Loucy (cell line): ENCODE data around the gene FAM131B.

Source experiments
- H2AFZ ChIP-seq: fragments of 200-600 bp; sonication (generic); 2 replicates; pipeline ENCODE4 v1.6.0; 2016; ENCODE audit warnings: antibody characterized with exemption, mild to moderate bottlenecking, low read length, moderate library complexity
- H3F3A ChIP-seq: fragments of 200-600 bp; 2 replicates; pipeline ENCODE4 v1.6.0; 2016; ENCODE audit warnings: antibody characterized with exemption, low read depth, mild to moderate bottlenecking
- H3K27me3 ChIP-seq: fragments of 200-600 bp; sonication (generic); 2 replicates; pipeline ENCODE4 v1.6.1; 2014; ENCODE audit warnings: low read length, mild to moderate bottlenecking; ENCODE audit not compliant: insufficient read depth, poor library complexity, severe bottlenecking
- H3K36me3 ChIP-seq: fragments of 200-600 bp; sonication (generic); 2 replicates; pipeline ENCODE4 v1.6.1; 2016; ENCODE audit warnings: low read length; ENCODE audit not compliant: insufficient read depth
- H3K4me1 ChIP-seq: fragments of 200-600 bp; sonication (generic); 2 replicates; pipeline ENCODE4 v1.5.1; 2014; ENCODE audit warnings: low read length, mild to moderate bottlenecking; ENCODE audit not compliant: insufficient read depth, poor library complexity, severe bottlenecking
- H3K4me2 ChIP-seq: fragments of 200-600 bp; sonication (generic); 2 replicates; pipeline ENCODE4 v1.6.0; 2014; ENCODE audit warnings: antibody characterized with exemption, low read length, low read depth, mild to moderate bottlenecking; ENCODE audit not compliant: poor library complexity, severe bottlenecking
- H3K4me3 ChIP-seq: fragments of 200-600 bp; sonication (generic); 2 replicates; pipeline ENCODE4 v1.5.1; 2014; ENCODE audit warnings: low read length, mild to moderate bottlenecking, mixed read lengths; ENCODE audit not compliant: poor library complexity, severe bottlenecking
- H3K79me2 ChIP-seq: fragments of 200-600 bp; sonication (generic); 2 replicates; pipeline ENCODE4 v1.6.1; 2014; ENCODE audit warnings: low read length; ENCODE audit not compliant: insufficient read depth
- H3K9ac ChIP-seq: fragments of 200-600 bp; sonication (generic); 2 replicates; pipeline ENCODE4 v1.6.0; 2014; ENCODE audit warnings: mild to moderate bottlenecking, low read depth, low read length, moderate library complexity; ENCODE audit not compliant: poor library complexity, severe bottlenecking
- H3K9me2 ChIP-seq: fragments of 200-600 bp; sonication (generic); replicated peaks from 2 replicates; pipeline ENCODE4 v1.6.1; 2016; ENCODE audit warnings: low read depth, low read length, mixed read lengths
- H3K9me3 ChIP-seq: fragments of 200-600 bp; sonication (generic); 2 replicates; pipeline ENCODE4 v1.6.1; 2014; ENCODE audit warnings: mild to moderate bottlenecking, antibody characterized with exemption, low read length, low read depth; ENCODE audit not compliant: insufficient read depth
- H4K20me1 ChIP-seq: fragments of 200-600 bp; sonication (generic); 2 replicates; pipeline ENCODE4 v1.6.0; 2014; ENCODE audit warnings: antibody characterized with exemption, low read length, mild to moderate bottlenecking; ENCODE audit not compliant: insufficient read depth, poor library complexity, severe bottlenecking
- EZH2phosphoT487 ChIP-seq: fragments of 200-600 bp; IDR thresholded peaks from 2 replicates; pipeline ENCODE4 v1.6.1; 2018; ENCODE audit warnings: antibody characterized with exemption, mild to moderate bottlenecking, moderate library complexity, borderline replicate concordance
- TF ChIP-seq, protein P1 (sequence below): fragments of 200-600 bp; sonication (generic); conservative IDR thresholded peaks from 2 replicates; pipeline ENCODE4 v1.5.1; 2014; ENCODE audit warnings: mild to moderate bottlenecking, antibody characterized with exemption, low read length

FAM131B gene

GRCh38 chr7:143343596-143343995 lies 18.9 kb downstream of the FAM131B start:
- Histone ChIP-seq H3K9me3 (no peaks in the 10 kb centered on the region), H3F3A (no peaks in the 10 kb centered on the region), H3K27me3 (no peaks in the 10 kb centered on the region)

GRCh38 chr7:143341842-143342241 lies 20.7 kb downstream of the FAM131B start:
- no peak overlapping the region for H3K4me3 ChIP-seq
- H3K36me3 ChIP-seq = no peaks in the 10 kb centered on the region
- H3K9ac ChIP-seq = no peak overlapping the region
- no peaks in the 10 kb centered on the region for H3K9me3 ChIP-seq
- H3K79me2 ChIP-seq = no peaks in the 10 kb centered on the region
- no peaks in the 10 kb centered on the region for H3F3A ChIP-seq
- H2AFZ ChIP-seq = no peak overlapping the region
- no peak overlapping the region for H3K4me2 ChIP-seq
- no peaks in the 10 kb centered on the region for H3K27me3 ChIP-seq
- H3K9me2 ChIP-seq = no peaks in the 10 kb centered on the region
- TF ChIP-seq, protein P1, sequence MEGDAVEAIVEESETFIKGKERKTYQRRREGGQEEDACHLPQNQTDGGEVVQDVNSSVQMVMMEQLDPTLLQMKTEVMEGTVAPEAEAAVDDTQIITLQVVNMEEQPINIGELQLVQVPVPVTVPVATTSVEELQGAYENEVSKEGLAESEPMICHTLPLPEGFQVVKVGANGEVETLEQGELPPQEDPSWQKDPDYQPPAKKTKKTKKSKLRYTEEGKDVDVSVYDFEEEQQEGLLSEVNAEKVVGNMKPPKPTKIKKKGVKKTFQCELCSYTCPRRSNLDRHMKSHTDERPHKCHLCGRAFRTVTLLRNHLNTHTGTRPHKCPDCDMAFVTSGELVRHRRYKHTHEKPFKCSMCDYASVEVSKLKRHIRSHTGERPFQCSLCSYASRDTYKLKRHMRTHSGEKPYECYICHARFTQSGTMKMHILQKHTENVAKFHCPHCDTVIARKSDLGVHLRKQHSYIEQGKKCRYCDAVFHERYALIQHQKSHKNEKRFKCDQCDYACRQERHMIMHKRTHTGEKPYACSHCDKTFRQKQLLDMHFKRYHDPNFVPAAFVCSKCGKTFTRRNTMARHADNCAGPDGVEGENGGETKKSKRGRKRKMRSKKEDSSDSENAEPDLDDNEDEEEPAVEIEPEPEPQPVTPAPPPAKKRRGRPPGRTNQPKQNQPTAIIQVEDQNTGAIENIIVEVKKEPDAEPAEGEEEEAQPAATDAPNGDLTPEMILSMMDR = no peak
- TF ChIP-seq EZH2phosphoT487 = no peak
- H4K20me1 ChIP-seq = no peaks in the 10 kb centered on the region
- no peaks in the 10 kb centered on the region for H3K4me1 ChIP-seq

More at GRCh38 chr7:143343596-143343995, 18.9 kb downstream of the FAM131B start:
- Histone ChIP-seq H3K79me2 (no peaks in the 10 kb centered on the region), H3K36me3 (no peaks in the 10 kb centered on the region), H2AFZ (no peak overlapping the region), H3K9me2 (no peaks in the 10 kb centered on the region), H3K4me1 (no peaks in the 10 kb centered on the region), H3K4me3 (no peak overlapping the region), H4K20me1 (no peaks in the 10 kb centered on the region), H3K9ac (no peak overlapping the region), H3K4me2 (no peak overlapping the region)
- TF ChIP-seq, protein P1 = no peak
- TF ChIP-seq EZH2phosphoT487 = no peak

- H3K9me2 ChIP-seq = no peaks in the 10 kb centered on the region
- H3K4me2 ChIP-seq = no peak overlapping the region
- no peak overlapping the region for H3K4me3 ChIP-seq
- no peaks in the 10 kb centered on the region for H3K27me3 ChIP-seq
- no peaks in the 10 kb centered on the region for H4K20me1 ChIP-seq
- H3K4me1 ChIP-seq = no peaks in the 10 kb centered on the region
- H3K36me3 ChIP-seq = no peaks in the 10 kb centered on the region
- H3K9ac ChIP-seq = no peak overlapping the region
- no peaks in the 10 kb centered on the region for H3F3A ChIP-seq
- H3K9me3 ChIP-seq = no peaks in the 10 kb centered on the region
- H3K79me2 ChIP-seq = no peaks in the 10 kb centered on the region
- H2AFZ ChIP-seq = 0 out of 2 replicates have a peak overlapping the region, but pooled peaks have one; percentile 17
- TF ChIP-seq EZH2phosphoT487 = no peak
- TF ChIP-seq, protein P1 = no peak
These were observed 25.3 kb downstream of the FAM131B start for GRCh38 chr7:143337216-143337615.
